CD4-positive, alpha-beta T cell treated with Interleukin-12 subunit alpha and Interleukin-12 subunit beta, for 1 hour (primary cell): ENCODE results near the gene AIG1.
"Not testable (repeated sequence)": the region's sequence is repeated elsewhere in the genome, so short reads cannot be mapped to it uniquely, and the experiment has no call there.

ENCODE experiments used
- DNase-seq: peaks from one replicate; pipeline ENCODE4 v3.0.0-alpha.2; 2020

Gene AIG1

GRCh38 chr6:143337201-143337949 lies 276.7 kb downstream of the AIG1 start:
- peak; percentile 49 for DNase-seq

- DNase-seq: no peak
Measured at GRCh38 chr6:143339223-143339622, 278.5 kb downstream of the AIG1 start.

- not testable (repeated sequence) for DNase-seq
Measured at GRCh38 chr6:143345477-143345876, 284.8 kb downstream of the AIG1 start.

GRCh38 chr6:143346004-143346403 lies 285.3 kb downstream of the AIG1 start:
- no peak for DNase-seq

GRCh38 chr6:143348531-143348930 lies 287.8 kb downstream of the AIG1 start:
- no peak for DNase-seq

GRCh38 chr6:143349530-143349929 lies 288.8 kb downstream of the AIG1 start:
- no peak for DNase-seq

- DNase-seq: no peak
Measured at GRCh38 chr6:143356101-143356880, 295.6 kb downstream of the AIG1 start.

GRCh38 chr6:143357152-143357551 lies 296.5 kb downstream of the AIG1 start:
- no peak for DNase-seq

GRCh38 chr6:143357561-143358255 lies 297.0 kb downstream of the AIG1 start:
- no peak for DNase-seq

GRCh38 chr6:143361536-143362191 lies 301.0 kb downstream of the AIG1 start:
- no peak for DNase-seq

- no peak for DNase-seq
Measured at GRCh38 chr6:143362192-143362558, 301.5 kb downstream of the AIG1 start.

GRCh38 chr6:143363299-143363698 lies 302.6 kb downstream of the AIG1 start:
- no peak for DNase-seq

GRCh38 chr6:143368426-143368825 lies 307.7 kb downstream of the AIG1 start:
- no peak for DNase-seq

- DNase-seq: no peak
Measured at GRCh38 chr6:143369971-143370370, 309.3 kb downstream of the AIG1 start.

GRCh38 chr6:143370812-143371370 lies 310.2 kb downstream of the AIG1 start:
- DNase-seq: no peak

GRCh38 chr6:143372199-143372882 lies 311.7 kb downstream of the AIG1 start:
- DNase-seq: no peak

- no peak for DNase-seq
Measured at GRCh38 chr6:143374014-143374413, 313.3 kb downstream of the AIG1 start.

GRCh38 chr6:143375022-143375585 lies 314.4 kb downstream of the AIG1 start:
- no peak for DNase-seq

- DNase-seq: no peak
Measured at GRCh38 chr6:143376375-143376774, 315.7 kb downstream of the AIG1 start.

GRCh38 chr6:143376861-143377260 lies 316.2 kb downstream of the AIG1 start:
- DNase-seq: no peak

GRCh38 chr6:143385636-143386035 lies 324.9 kb downstream of the AIG1 start:
- DNase-seq: no peak

GRCh38 chr6:143390278-143390677 lies 329.6 kb downstream of the AIG1 start:
- no peak for DNase-seq
